Astrocyte of the hippocampus (primary cell): ENCODE results near the gene SPRR3.

Experiments
- DNase-seq: peaks from one replicate; pipeline ENCODE4 v3.0.0; 2011; ENCODE audit warnings: low read depth, low spot score

The SPRR3 gene, protein sequence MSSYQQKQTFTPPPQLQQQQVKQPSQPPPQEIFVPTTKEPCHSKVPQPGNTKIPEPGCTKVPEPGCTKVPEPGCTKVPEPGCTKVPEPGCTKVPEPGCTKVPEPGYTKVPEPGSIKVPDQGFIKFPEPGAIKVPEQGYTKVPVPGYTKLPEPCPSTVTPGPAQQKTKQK

DNA sequence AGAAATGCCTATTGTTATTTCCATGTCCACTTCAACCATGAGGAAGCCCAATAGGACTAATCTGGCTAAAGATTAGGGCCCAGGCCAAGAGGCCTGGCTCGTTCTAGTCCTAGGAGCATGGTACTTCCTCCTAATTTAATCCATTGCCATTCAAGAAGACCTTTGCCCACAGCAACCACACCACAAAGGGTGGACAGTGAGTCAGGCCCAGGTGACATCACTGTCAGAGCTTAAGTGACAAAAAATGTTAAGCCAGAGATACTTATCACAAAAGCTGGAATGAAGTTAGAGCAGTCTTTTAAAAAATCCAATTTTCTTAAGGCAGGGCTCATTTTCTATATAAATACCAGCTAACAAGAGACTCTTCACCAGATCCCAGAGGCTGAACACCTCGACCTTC is at the start of gene SPRR3:
TSS of gene SPRR3 (plus strand) at position 368 of the 400 bp plus-strand sequence. CDS start 1,272 bp downstream, outside the sequence.
- no peak for DNase-seq

DNA sequence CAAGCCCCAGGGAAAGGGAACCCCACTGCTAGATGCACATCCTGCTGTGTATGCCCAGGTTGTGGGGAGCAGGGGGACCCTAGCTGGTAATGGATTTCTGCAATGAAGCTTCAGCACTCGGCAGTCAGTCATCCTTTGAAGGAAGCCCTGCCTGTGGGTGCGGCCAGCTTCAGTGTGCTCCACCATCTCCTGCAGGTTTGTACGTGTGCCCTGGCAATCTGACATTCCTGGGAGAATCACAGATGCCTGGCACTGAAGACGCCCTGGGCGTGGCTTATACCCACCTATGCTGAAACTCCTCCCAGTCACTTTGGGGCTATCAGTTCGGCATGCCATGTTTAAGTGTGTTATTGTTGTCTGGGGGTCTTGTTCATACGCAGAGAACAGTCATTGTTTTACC is 47.8 kb upstream of the SPRR3 start:
- no peak for DNase-seq

DNA sequence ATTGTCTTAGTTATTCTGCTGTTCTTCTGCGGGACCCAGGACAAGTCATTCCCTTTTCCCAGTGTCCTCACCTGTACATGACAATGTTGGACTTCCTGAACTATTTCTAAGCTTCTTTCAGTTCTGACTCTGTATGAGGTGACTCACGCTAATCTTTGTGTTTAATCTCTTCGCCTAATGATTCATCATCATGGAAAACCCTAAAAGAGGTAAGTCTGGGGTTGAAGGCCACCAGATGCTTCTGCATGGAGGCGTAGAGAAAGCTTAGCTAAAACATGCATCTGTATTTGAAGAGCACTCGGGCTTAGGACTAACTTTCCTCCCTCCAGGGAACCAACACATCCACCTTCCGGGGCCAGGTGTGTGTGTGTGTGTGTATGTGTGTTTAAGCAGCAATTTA is 47.1 kb upstream of the SPRR3 start:
- DNase-seq: no peak

DNA sequence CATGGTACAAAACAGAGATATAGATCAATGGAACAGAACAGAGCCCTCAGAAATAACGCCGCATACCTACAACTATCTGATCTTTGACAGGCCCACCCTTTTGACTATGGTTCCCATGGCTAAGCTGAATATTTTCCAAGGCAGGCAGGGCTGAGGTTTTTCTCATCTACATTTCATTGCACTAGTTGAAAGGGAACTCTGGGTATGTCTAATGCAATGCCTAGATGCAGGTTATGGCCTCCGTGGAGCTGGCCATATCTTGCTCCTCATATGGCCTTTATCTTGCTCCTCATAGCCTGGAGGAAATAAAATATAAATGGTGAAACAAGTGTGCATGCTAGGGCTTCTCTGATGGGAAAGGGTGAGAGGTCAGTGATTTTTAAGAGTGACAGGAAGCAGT is 44.0 kb upstream of the SPRR3 start:
- no peak for DNase-seq

DNA sequence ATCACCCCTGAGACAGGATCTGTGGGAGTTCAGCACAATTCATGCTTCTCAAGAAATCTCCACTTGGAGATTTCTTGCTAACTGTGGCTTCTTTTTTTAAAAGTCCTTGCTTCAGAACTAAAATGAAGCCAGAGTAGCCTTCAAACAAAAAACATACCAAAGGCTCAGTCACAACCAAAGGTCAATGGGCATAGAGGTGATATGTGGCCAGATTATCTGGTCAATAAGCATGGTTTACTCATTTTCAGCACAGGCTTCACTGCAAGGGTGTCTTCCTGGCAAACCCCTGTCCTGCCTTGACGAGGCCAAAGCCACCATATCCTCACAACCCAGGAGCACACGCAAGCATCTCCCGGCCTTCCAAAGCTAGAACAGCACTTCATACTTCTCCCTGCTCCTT is 42.3 kb upstream of the SPRR3 start:
- DNase-seq: no peak

DNA sequence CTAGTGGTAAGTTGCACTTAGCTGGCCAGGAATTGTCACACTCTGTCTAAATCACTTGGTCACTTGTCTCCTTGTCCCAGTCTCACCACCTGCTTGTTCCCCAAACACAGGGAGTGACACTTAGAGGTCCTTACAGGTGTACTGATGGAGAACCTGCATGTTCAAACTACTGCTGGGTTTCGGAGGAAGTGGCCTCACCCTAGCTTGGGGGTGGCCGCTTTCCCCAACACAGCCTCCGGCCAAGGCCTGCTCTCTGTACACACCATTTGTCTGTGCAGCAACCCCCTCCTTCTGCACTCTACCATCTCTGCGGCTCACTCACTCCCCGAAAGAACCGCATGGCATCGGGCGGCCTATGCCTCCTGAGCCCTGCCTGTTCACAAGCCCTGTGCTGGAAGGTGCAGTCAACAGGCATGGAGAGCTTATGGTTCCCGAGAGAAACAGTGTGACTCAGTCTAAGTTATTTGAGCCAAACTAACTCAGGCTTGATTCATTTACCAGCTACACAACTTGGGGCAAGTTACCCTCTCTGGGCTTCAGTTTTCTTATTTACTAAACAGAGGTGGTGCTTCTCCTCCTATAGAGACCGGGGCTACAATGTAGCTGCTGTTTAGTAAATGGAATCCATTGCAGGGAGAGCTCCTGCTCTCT is 41.6 kb upstream of the SPRR3 start:
- no peak for DNase-seq

DNA sequence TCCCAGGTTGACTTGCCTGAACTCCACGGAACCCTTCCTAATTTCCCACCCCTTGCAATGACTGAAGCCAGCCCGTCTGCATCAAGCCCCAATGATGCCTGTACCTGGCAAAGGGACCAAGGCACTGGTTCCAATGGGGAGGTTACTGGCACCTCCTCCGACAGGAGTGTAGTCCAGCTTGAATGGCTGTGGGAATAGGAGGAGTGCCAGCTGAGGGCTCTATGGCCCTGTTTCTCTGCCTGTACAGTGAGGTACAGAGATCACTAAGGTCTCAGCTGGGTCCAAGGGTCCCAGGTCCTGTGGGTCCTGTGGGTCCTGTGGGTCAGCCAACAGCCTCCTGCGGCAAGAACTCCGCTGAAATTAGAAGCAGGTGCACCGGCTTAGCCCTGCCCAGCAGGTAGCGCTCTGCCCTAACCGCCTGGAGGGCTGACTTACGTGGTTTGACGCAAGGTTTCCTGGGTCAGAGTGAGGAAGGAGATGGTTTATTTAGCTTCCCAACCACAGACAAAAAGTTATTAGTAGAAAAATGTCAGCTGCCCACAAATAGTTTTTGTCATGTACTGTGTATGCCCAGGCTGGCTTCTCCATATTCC is 41.0 kb upstream of the SPRR3 start:
- DNase-seq: no peak

DNA sequence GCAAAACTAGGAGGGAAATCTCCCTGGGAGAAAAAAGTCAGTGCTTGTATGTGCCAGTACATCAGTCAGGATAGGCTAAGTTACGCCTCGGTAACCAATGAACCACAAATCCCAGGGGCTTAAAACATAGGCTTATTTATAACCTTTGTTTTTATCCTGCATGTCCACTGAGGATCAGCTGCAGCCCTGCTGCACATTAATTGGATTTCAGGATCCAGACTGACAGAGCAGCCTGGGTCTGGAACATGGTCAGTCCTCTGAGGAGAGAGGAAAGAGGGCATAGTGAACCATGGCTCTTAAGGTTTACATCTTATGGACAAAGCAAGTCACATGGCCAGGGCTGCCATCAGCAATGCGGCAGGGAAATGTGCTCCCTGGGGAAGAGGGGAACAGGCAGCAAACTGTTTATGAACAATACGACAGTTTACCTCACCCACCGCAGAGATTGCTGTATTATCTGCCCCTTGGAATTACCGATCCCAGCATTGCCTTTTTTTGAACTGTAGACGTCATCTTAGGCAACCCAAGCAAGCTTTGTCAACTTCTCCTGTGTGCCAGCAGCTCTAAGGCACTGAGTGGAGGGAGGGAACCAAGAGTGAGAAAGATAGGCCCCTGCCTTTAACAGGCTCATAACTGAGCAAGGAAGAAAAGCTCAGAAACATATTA is 40.2 kb upstream of the SPRR3 start:
- DNase-seq: no peak

DNA sequence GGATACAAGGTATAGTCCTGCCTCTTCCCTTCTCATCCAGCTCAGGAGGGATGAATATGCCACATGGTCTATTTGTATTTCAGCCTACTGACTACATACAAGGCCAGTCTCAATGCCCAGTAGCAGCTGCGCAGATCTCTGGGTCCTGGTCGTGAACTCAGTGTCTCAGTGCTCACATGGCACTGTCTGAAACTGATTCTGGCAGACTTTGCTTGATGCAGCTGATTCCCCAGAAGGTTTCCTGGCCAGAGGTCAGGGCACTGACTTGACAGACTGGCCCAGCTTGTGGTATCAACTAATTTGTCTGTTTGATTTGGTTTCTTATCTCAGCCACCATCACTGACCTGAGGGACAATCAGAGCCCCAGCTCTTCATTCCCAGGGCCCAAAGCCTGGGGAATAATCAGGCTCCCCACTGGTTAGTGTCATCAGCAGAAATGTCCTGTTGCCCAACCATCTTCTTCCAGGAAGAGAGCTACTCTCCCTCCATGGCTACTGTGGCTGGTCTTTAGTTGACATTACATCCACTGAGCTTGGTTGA is 38.6 kb upstream of the SPRR3 start:
- no peak for DNase-seq

DNA sequence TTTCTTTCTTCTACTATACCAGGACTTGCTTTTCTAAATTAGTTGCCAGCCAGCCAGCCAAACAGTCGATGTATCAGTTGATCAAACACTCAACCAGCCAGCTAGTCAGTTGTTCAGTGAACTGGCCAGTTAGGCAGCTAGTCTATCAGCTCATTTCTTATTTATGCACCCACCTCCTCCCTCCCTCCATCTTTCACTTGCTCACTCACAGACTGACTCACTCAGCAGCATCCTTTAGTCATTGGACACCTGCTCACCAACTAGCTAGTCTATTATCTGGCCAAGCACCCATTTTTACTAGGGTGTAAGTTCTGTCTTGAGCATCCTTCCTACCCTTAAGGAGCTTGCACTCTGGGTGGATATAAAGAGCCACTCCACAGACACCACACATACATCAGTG is 37.0 kb upstream of the SPRR3 start:
- no peak for DNase-seq

DNA sequence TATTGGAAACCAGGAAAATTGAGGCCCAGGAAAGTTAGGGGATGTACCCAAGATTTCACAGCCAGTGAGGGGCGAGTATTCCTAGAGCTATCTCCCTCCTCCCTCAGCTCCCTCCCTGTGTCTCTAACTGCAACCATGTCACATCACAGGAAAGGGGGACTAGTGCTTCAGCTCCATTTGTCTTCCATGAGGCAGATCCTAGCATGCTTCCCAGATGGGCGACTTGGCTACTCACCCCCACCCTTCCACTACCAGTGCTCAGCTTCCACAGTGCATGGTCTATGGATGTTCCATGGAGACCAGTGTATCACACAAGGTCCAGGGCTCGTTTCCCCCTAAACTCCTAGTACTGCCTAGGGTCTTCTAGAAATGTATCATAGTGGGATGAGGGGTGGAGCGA is 35.7 kb upstream of the SPRR3 start:
- DNase-seq: no peak

DNA sequence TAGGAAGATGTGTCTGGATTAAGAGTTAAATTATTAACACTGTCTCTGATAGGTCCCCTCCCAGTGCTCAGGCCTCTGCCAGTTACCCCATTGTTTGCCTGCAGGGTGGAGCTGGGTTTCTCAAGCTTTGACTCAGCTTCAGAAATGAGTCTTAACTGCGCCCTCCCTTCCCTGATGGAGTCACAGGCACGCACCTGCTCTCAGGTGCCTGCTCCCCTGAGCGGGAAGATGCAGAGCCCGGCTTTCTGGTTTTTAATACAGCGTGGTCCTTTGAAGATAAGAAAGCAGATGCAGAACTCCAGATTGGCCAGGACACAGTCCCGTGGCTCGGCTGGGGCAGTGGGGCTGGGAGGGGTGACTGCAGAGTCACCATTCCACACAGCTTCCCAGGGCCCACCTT is 34.3 kb upstream of the SPRR3 start:
- no peak for DNase-seq

DNA sequence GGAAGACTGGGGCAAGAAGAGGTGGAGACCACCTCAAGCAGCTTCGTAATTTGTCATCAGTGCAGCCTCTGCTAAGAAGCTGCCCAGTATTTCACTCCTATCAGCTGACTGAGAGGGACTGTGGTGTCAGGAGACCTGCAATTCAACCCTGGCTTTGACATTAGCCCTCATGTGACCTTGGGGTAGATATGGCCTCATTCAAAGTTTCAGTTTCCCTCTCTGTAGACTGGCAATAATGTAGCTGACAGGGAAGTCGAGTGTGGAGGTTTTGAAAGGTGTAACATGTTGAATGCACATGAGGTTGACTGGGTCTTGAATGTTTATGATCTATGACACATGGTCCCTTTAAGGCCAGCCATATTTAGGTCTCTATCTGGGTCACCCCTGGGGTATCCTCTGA is 33.3 kb upstream of the SPRR3 start:
- DNase-seq: no peak

DNA sequence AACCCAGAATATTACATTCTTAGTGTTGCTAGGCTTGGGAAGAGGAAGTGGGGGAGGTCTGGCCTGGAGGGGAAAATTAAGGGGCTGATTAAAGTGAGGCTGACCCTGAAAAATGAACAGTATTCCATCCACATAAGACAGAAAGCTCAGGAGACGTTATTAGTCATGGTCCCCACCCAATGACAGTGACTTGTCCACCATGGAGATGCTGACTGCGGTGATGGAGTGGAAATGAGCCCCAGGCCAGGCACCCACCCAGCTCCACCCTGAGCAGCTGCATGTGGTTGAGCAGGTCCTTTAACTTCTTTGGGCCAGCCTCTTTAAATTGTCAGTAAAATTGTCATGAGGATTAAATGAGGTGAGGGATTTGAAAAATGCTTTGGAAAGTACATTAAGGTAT is 32.5 kb upstream of the SPRR3 start:
- no peak for DNase-seq

DNA sequence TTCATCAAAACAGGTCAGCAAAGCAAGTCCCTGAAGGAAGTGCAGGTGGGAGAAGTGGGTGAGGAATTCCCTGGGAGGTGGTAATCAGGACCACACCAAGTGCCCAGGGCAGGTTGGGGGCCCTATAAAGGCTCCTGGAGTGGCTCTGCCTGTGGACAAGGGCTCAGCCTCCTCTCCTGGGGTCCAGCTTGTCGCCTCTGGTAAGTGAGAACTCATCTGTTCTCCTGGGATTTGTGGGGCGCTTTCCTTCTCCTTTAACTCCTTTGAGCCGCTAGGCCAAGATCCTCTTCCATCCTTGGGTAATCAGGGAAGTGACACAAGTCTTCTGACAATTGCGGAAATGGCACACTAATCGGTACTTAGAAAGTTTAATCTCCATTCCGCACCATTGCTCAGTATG is 31.1 kb upstream of the SPRR3 start, which contains the start of gene SPRR4:
TSS of gene SPRR4 (plus strand) at position 154 of the 400 bp plus-strand sequence. CDS start 1,243 bp downstream, outside the sequence.
- DNase-seq: no peak

DNA sequence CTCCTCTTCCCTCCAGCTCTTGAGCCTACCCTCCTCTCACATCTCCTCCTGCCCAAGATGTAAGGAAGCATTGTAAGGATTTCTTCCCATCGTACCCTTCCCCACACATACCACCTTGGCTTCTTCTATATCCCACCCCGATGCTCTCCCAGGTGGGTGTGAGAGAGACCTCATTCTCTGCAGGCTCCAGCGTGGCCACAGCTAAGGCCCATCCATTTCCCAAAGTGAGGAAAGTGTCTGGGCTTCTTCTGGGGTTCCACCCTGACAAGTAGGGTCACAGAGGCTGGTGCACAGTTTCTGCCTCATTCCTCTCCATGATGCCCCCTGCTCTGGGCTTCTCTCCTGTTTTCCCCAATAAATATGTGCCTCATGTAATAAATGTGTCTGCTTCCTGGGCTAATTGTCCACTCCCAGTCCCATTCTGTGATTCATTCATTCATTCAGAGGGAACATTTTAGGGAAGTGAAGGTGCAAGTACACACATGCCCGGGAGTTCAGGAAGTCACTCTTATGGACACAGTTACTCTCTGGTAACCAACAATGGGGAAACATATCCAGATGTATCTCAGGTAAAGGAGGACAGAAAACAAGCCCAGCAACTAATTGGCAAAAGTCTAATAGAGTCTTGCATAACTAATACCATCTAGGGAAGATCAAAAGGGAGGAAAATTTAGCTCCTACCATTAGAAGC is 29.2 kb upstream of the SPRR3 start:
- no peak for DNase-seq

DNA sequence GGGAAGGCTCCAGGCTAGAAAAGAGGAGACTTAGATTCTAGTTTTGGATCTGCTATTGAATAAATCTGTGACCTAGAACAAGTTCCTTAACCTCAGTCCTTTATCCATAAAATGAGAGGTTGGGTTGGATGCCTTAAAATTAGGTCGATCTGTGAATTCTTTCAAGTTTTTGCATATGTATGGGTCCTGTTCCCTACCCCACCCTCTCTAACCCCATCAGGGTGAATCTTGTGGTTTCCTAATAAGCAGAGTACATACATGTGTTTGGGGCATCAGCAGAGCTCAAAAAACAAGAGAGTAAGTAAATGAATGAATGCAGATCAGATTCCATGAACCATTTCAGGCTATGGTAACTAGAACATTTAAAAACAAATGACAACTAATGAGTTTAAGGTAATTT is 24.9 kb upstream of the SPRR3 start:
- no peak for DNase-seq

DNA sequence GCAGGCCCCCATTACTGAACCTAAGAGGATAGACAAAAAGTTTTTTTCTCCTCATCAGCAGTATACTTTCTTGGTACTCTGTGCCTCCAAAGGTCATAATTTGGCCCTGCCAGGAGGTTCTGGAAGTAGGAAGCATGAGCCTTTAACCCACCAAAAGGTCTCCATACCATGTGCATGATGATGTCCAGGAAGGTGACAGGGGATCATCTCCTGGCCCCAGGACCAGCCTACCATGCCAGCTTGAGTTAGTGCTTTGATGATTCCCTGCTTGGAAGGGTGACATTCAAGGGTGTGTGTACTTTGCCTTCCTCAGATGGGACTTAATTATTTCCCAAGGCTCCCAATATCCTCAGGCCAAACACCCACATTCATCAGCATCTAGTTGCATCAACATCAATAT is 23.9 kb upstream of the SPRR3 start:
- DNase-seq: no peak

DNA sequence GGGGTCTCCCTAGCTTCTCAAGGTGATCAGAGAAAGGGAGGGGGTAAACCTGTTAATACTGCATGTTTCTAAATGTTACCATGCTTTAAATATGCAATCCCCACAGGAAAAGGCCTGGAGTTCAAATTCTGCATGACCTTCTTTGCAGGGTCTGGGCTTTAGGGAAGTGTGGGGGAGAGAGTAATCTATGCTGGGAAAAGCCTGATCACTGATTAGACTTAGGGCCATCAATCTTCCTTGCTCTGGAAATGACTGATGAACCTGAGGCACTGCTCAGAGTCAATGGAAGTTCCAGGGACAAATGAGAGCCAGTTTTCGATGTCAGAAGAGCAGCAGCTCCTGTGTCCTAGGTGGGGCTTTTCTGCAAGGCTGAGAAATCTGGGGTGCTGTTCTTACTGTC is 20.9 kb upstream of the SPRR3 start:
- no peak for DNase-seq

DNA sequence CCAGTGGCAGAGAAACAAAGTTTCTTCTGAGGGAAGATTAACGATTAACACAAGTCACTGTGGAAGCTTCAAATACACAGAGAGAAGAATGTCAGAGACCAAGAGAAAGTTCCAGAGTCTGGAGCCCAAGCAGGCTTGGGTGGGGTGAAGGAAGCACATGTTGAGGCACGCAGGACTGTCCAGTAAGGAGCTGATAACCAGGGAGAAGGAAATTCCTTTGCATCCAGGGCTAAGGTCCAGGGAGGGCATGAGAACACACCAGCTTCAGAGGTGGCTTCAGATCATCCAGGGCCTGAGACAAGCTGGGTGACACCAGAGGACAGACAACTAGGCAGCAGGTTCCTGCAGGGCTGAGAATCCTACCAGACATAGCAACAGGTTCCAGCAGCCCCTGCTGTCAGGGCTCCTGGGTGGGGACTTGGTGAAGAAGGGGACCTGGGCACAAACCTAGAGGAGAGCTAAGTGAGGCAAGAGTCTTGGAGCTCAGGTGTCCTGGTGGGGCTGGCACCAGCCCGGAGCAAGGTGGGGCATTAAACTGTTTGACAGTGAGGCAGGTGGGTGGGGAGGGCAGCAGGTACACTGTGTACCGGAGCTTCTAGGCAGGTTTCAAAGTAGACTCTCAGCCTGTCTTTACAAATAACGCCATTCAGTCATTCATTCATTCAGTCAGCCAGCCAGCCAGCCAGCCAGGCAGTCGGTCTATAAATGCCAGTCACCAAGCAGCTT is 20.2 kb upstream of the SPRR3 start:
- DNase-seq: no peak

DNA sequence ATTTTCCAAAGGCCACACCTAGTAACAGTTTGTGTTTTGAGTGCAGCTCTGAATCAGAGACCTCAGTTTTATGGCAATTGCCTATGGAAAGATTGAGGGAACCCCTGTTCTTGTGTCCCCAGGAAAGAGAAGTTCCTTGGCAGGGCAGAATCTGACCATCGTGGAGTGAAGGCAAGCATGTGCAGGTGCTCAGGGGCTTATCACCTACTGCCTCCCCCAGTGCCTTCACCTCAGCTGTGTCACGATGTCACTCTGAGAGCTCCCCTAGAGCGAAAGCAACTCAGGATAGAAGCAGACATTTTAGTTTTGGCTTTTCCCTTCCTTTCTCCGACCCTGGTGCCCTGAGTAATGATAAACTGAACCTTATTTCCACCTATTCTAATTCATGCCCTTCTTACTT is 19.5 kb upstream of the SPRR3 start:
- no peak for DNase-seq
